Left ventricle myocardium inferior (tissue), 1 donor: ENCODE results near the gene JUND. TPM values are rescaled to one million over a fixed set of nuclear protein-coding genes. Genes with fewer than 3 reads are reported as not detected.

Experiments used
- DNase-seq: peaks from one replicate; pipeline ENCODE4 v3.0.0-alpha.2; 2020
- H3K27ac ChIP-seq: fragments of 200-600 bp; replicated peaks from 2 replicates; pipeline ENCODE4 v1.8.0; 2021
- H3K27me3 ChIP-seq: fragments of 200-600 bp; 2 replicates; pipeline ENCODE4 v1.8.0; 2021; ENCODE audit warnings: low read depth
- H3K36me3 ChIP-seq: fragments of 200-600 bp; 2 replicates; pipeline ENCODE4 v1.8.0; 2021
- H3K4me1 ChIP-seq: fragments of 200-600 bp; 2 replicates; pipeline ENCODE4 v1.8.0; 2021
- H3K4me3 ChIP-seq: fragments of 200-600 bp; 2 replicates; pipeline ENCODE4 v1.8.0; 2021; ENCODE audit warnings: mild to moderate bottlenecking, moderate library complexity
- H3K9me3 ChIP-seq: fragments of 200-600 bp; replicated peaks from 2 replicates; pipeline ENCODE4 v1.8.0; 2021
- CTCF ChIP-seq: fragments of 200-600 bp; IDR thresholded peaks from 2 replicates; pipeline ENCODE4 v1.8.0; 2021; ENCODE audit warnings: antibody characterized with exemption, mild to moderate bottlenecking, borderline replicate concordance
- intact Hi-C: fragments of 100-400 bp; cut with micrococcal nuclease; formaldehyde crosslinking; loops from one replicate; pipeline ENCODE4 v1.11.0; 2022
- total RNA-seq: library from RNA; stranded (reverse); fragmentation: NEBNext Ultra II Directional; extraction: Animal tissue kit (Norgen Biotek cat#: 25700); gene quantifications from one replicate; pipeline ENCODE4 v1.2.1, GENCODE V29; 2021
- donor health status: DM: no; HTN: yes; CAD: no; lungs with severe emphysema.

The JUND gene
- total RNA-seq, 1 donor from 2014 or later, result 107 TPM

GRCh38 chr19:18263324-18264136, 17.9 kb downstream of the JUND start:
- no peaks in the 10 kb centered on the region for H3K9me3 ChIP-seq
- H3K27me3 ChIP-seq, result no peaks in the 10 kb centered on the region
- H3K36me3 ChIP-seq, result no peaks in the 10 kb centered on the region
- H3K4me3 ChIP-seq, result no peak overlapping the region
- no peak overlapping the region for H3K27ac ChIP-seq
- DNase-seq, result no peak
- intact Hi-C loops, result no loop called here
- H3K4me1 ChIP-seq, result no peaks in the 10 kb centered on the region
- no peak for TF ChIP-seq CTCF

- intact Hi-C loops, result no loop called here
- no peak for DNase-seq
- Histone ChIP-seq H3K27ac (no peak overlapping the region), H3K36me3 (no peaks in the 10 kb centered on the region), H3K27me3 (no peaks in the 10 kb centered on the region), H3K4me3 (no peak overlapping the region), H3K9me3 (no peaks in the 10 kb centered on the region), H3K4me1 (no peaks in the 10 kb centered on the region)
- TF ChIP-seq CTCF, result no peak
Measured at GRCh38 chr19:18262917-18263316, 18.5 kb downstream of the JUND start.

GRCh38 chr19:18262144-18262543, 19.3 kb downstream of the JUND start:
- TF ChIP-seq CTCF, result no peak
- no peak overlapping the region for H3K27ac ChIP-seq
- no peaks in the 10 kb centered on the region for H3K27me3 ChIP-seq
- no peaks in the 10 kb centered on the region for H3K36me3 ChIP-seq
- intact Hi-C loops, result no loop called here
- no peak overlapping the region for H3K4me3 ChIP-seq
- H3K9me3 ChIP-seq, result no peaks in the 10 kb centered on the region
- DNase-seq, result no peak
- H3K4me1 ChIP-seq, result no peaks in the 10 kb centered on the region

GRCh38 chr19:18261474-18261873, 19.9 kb downstream of the JUND start:
- H3K9me3 ChIP-seq, result no peaks in the 10 kb centered on the region
- no peak for DNase-seq
- intact Hi-C loops, result no loop called here
- TF ChIP-seq CTCF, result no peak
- H3K27me3 ChIP-seq, result no peaks in the 10 kb centered on the region
- no peaks in the 10 kb centered on the region for H3K36me3 ChIP-seq
- no peaks in the 10 kb centered on the region for H3K4me1 ChIP-seq
- H3K27ac ChIP-seq, result no peak overlapping the region
- H3K4me3 ChIP-seq, result no peak overlapping the region

- intact Hi-C loops, result loop anchor here (10.0 kb wide), 1 partner anchor 145 kb away; no protein-coding TSS in a partner anchor
Measured at GRCh38 chr19:18259893-18260292, 21.5 kb downstream of the JUND start.

More at GRCh38 chr19:18259893-18260292, 21.5 kb downstream of the JUND start:
- H3K36me3 ChIP-seq, result no peaks in the 10 kb centered on the region
- no peak overlapping the region for H3K4me3 ChIP-seq
- H3K27me3 ChIP-seq, result peaks cover 9% of the 10 kb centered on the region
- no peak for TF ChIP-seq CTCF
- H3K4me1 ChIP-seq, result no peaks in the 10 kb centered on the region
- no peak overlapping the region for H3K27ac ChIP-seq
- H3K9me3 ChIP-seq, result no peaks in the 10 kb centered on the region
- DNase-seq, result no peak
